Loucy (cell line): ENCODE results near the gene HPS1.

Experiments used
- H2AFZ ChIP-seq: fragments of 200-600 bp; sonication (generic); 2 replicates; pipeline ENCODE4 v1.6.0; 2016; ENCODE audit warnings: antibody characterized with exemption, mild to moderate bottlenecking, low read length, moderate library complexity
- H3F3A ChIP-seq: fragments of 200-600 bp; 2 replicates; pipeline ENCODE4 v1.6.0; 2016; ENCODE audit warnings: antibody characterized with exemption, low read depth, mild to moderate bottlenecking
- H3K27me3 ChIP-seq: fragments of 200-600 bp; sonication (generic); 2 replicates; pipeline ENCODE4 v1.6.1; 2014; ENCODE audit warnings: low read length, mild to moderate bottlenecking; ENCODE audit not compliant: insufficient read depth, poor library complexity, severe bottlenecking
- H3K36me3 ChIP-seq: fragments of 200-600 bp; sonication (generic); 2 replicates; pipeline ENCODE4 v1.6.1; 2016; ENCODE audit warnings: low read length; ENCODE audit not compliant: insufficient read depth
- H3K4me1 ChIP-seq: fragments of 200-600 bp; sonication (generic); 2 replicates; pipeline ENCODE4 v1.5.1; 2014; ENCODE audit warnings: low read length, mild to moderate bottlenecking; ENCODE audit not compliant: insufficient read depth, poor library complexity, severe bottlenecking
- H3K4me2 ChIP-seq: fragments of 200-600 bp; sonication (generic); 2 replicates; pipeline ENCODE4 v1.6.0; 2014; ENCODE audit warnings: antibody characterized with exemption, low read length, low read depth, mild to moderate bottlenecking; ENCODE audit not compliant: poor library complexity, severe bottlenecking
- H3K4me3 ChIP-seq: fragments of 200-600 bp; sonication (generic); 2 replicates; pipeline ENCODE4 v1.5.1; 2014; ENCODE audit warnings: low read length, mild to moderate bottlenecking, mixed read lengths; ENCODE audit not compliant: poor library complexity, severe bottlenecking
- H3K79me2 ChIP-seq: fragments of 200-600 bp; sonication (generic); 2 replicates; pipeline ENCODE4 v1.6.1; 2014; ENCODE audit warnings: low read length; ENCODE audit not compliant: insufficient read depth
- H3K9ac ChIP-seq: fragments of 200-600 bp; sonication (generic); 2 replicates; pipeline ENCODE4 v1.6.0; 2014; ENCODE audit warnings: mild to moderate bottlenecking, low read depth, low read length, moderate library complexity; ENCODE audit not compliant: poor library complexity, severe bottlenecking
- H3K9me2 ChIP-seq: fragments of 200-600 bp; sonication (generic); replicated peaks from 2 replicates; pipeline ENCODE4 v1.6.1; 2016; ENCODE audit warnings: low read depth, low read length, mixed read lengths
- H3K9me3 ChIP-seq: fragments of 200-600 bp; sonication (generic); 2 replicates; pipeline ENCODE4 v1.6.1; 2014; ENCODE audit warnings: mild to moderate bottlenecking, antibody characterized with exemption, low read length, low read depth; ENCODE audit not compliant: insufficient read depth
- H4K20me1 ChIP-seq: fragments of 200-600 bp; sonication (generic); 2 replicates; pipeline ENCODE4 v1.6.0; 2014; ENCODE audit warnings: antibody characterized with exemption, low read length, mild to moderate bottlenecking; ENCODE audit not compliant: insufficient read depth, poor library complexity, severe bottlenecking
- CTCF ChIP-seq: fragments of 200-600 bp; sonication (generic); conservative IDR thresholded peaks from 2 replicates; pipeline ENCODE4 v1.5.1; 2014; ENCODE audit warnings: mild to moderate bottlenecking, antibody characterized with exemption, low read length
- EZH2phosphoT487 ChIP-seq: fragments of 200-600 bp; IDR thresholded peaks from 2 replicates; pipeline ENCODE4 v1.6.1; 2018; ENCODE audit warnings: antibody characterized with exemption, mild to moderate bottlenecking, moderate library complexity, borderline replicate concordance

The HPS1 gene

GRCh38 chr10:98425511-98426352 lies 21.0 kb downstream of the HPS1 start:
- Histone ChIP-seq H3K9me3 (no peaks in the 10 kb centered on the region), H3K4me3 (no peak overlapping the region), H3K36me3 (peaks cover 3% of the 10 kb centered on the region; the same call in 1 of the 2 replicates), H3K4me1 (no peaks in the 10 kb centered on the region), H3K4me2 (no peak overlapping the region), H3K79me2 (no peaks in the 10 kb centered on the region), H3K9ac (no peak overlapping the region), H3K27me3 (no peaks in the 10 kb centered on the region), H3K9me2 (no peaks in the 10 kb centered on the region), H2AFZ (no peak overlapping the region), H3F3A (no peaks in the 10 kb centered on the region), H4K20me1 (no peaks in the 10 kb centered on the region)
- TF ChIP-seq EZH2phosphoT487 (no peak), CTCF (peak; percentile 85)

- Histone ChIP-seq H3K27me3 (no peaks in the 10 kb centered on the region), H3K9me3 (no peaks in the 10 kb centered on the region), H3K79me2 (no peaks in the 10 kb centered on the region), H2AFZ (no peak overlapping the region), H3K36me3 (peaks cover under 1% of the 10 kb centered on the region; the same call in 1 of the 2 replicates), H3K9me2 (no peaks in the 10 kb centered on the region), H4K20me1 (no peaks in the 10 kb centered on the region), H3K4me1 (no peaks in the 10 kb centered on the region), H3K4me3 (no peak overlapping the region), H3K4me2 (no peak overlapping the region), H3F3A (no peaks in the 10 kb centered on the region), H3K9ac (no peak overlapping the region)
- TF ChIP-seq EZH2phosphoT487 = no peak
- TF ChIP-seq CTCF = no peak
Measured at GRCh38 chr10:98424295-98425254, 22.2 kb downstream of the HPS1 start.

- Histone ChIP-seq H3K9me2 (no peaks in the 10 kb centered on the region), H3K4me2 (no peak overlapping the region), H3K79me2 (no peaks in the 10 kb centered on the region), H3K4me3 (no peak overlapping the region), H3K9ac (no peak overlapping the region), H2AFZ (no peak overlapping the region), H3K9me3 (no peaks in the 10 kb centered on the region), H3K27me3 (no peaks in the 10 kb centered on the region), H3F3A (no peaks in the 10 kb centered on the region), H3K4me1 (no peaks in the 10 kb centered on the region), H3K36me3 (peaks cover 2% of the 10 kb centered on the region; the same call in 1 of the 2 replicates), H4K20me1 (no peaks in the 10 kb centered on the region)
- TF ChIP-seq EZH2phosphoT487 (no peak), CTCF (no peak)
Measured at GRCh38 chr10:98423691-98424120, 23.0 kb downstream of the HPS1 start.
